GM12891 (cell line): ENCODE measurements around the gene NHS.
"Not testable (repeated sequence)": the region's sequence is repeated elsewhere in the genome, so short reads cannot be mapped to it uniquely, and the experiment has no call there.

Experiments
- DNase-seq: peaks from one replicate; pipeline ENCODE4 v3.0.0; 2011; ENCODE audit warnings: low spot score; ENCODE audit not compliant: insufficient read length
- FAIRE-seq: peaks from 2 replicates; lab custom pipeline; 2011; peaks lifted over from hg19 to GRCh38; lab: Jason Lieb, UNC
- PAX5 ChIP-seq: IDR thresholded peaks from 2 replicates; pipeline ENCODE4 v1.6.1; 2011; ENCODE audit warnings: low read length, moderate library complexity, mild to moderate bottlenecking; ENCODE audit not compliant: insufficient read depth, severe bottlenecking
- POLR2A ChIP-seq: IDR thresholded peaks from 2 replicates; pipeline ENCODE4 v1.6.1; 2011; ENCODE audit warnings: low read depth, low read length, control low read depth
- POLR2AphosphoS5 ChIP-seq: IDR thresholded peaks from 2 replicates; pipeline ENCODE4 v1.6.1; 2011; ENCODE audit warnings: low read depth, low read length, control low read depth
- POU2F2 ChIP-seq: IDR thresholded peaks from 2 replicates; pipeline ENCODE4 v1.6.1; 2011; ENCODE audit warnings: low read depth, mild to moderate bottlenecking, control low read depth, low read length, moderate library complexity
- SPI1 ChIP-seq: IDR thresholded peaks from 2 replicates; pipeline ENCODE4 v1.6.1; 2011; ENCODE audit warnings: low read depth, low read length, control low read depth
- TAF1 ChIP-seq: IDR thresholded peaks from 2 replicates; pipeline ENCODE4 v1.6.1; 2011; ENCODE audit warnings: low read depth, low read length, control low read depth

Gene NHS

GRCh38 chrX:17560385-17560784 lies 185.4 kb downstream of the NHS start:
- FAIRE-seq: no peak
- no peak for TF ChIP-seq SPI1
- TF ChIP-seq POLR2AphosphoS5: no peak
- no peak for DNase-seq

- FAIRE-seq: no peak
- TF ChIP-seq POLR2A (no peak), TAF1 (no peak), POU2F2 (no peak), SPI1 (no peak)
- no peak for DNase-seq
Observed at GRCh38 chrX:17563076-17563475, 188.1 kb downstream of the NHS start.

DNA sequence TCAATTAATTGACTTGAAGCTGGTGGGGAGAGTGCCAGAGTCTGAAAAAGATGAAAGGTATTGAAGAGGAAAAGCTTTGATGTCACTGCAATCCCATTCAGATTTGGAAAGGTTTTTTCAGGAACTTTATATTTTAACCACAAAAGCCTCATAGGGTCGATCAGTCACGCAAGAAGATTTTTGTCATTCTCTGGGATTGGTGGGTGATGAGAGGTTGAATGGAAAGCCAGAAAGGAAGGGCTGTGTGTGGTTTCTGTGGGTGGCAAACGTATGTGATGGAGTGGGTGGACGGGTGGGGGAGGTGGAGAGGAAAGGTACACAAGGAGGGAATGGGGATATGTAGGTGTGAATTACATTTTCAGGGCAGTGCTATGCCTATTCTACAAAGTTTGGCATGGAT lies 188.5 kb downstream of the NHS start:
- DNase-seq: no peak
- no peak for FAIRE-seq
- TF ChIP-seq POLR2A (no peak), POLR2AphosphoS5 (no peak), TAF1 (no peak), SPI1 (no peak), POU2F2 (no peak), PAX5 (no peak)

DNA sequence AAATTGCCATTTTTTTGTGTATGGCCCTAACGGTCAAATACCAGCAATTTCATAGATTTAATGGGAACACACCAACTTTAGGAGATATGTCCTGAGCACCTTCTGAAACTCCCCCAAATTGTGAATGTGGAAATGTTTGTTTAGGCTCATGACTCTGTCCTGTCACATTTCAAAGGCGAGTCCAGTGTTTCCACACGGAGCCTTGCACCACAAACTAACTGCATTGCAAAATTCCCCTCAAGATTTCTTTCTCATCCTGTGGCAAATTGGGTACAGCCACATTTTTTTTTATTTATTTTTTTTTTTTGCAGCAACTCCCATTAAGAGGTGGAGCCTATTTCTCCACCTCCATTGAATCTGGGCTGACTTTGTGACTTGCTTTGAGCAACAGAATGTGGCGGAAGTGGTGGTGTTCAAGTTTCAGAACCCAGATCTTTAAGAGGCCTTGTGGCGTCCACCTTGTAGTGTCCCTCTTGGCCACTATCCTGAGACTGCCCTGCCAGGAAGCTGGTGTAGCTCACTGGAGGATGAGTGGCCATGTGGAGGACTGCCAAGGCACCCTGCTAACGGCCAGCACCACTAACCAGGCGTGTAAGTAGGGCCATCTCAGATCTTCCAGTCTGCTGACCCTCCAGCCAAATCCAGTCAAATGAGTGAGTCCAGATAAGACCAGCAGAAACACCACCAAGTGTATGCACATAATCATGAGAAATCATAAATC lies 189.8 kb downstream of the NHS start:
- FAIRE-seq: no peak

GRCh38 chrX:17566740-17567139 lies 191.7 kb downstream of the NHS start:
- FAIRE-seq (no peak), DNase-seq (no peak)
- TF ChIP-seq POLR2A (no peak), SPI1 (no peak), POLR2AphosphoS5 (no peak), PAX5 (no peak), POU2F2 (no peak), TAF1 (no peak)

More for the DNA sequence above, 189.8 kb downstream of the NHS start:
- TF ChIP-seq SPI1 (no peak), TAF1 (no peak), POLR2AphosphoS5 (no peak), PAX5 (no peak), POU2F2 (no peak), POLR2A (no peak)
- DNase-seq: no peak

- no peak for FAIRE-seq
- TF ChIP-seq TAF1 (no peak), POU2F2 (no peak), POLR2A (no peak), PAX5 (no peak), POLR2AphosphoS5 (no peak), SPI1 (no peak)
- DNase-seq: no peak
Observed at GRCh38 chrX:17567187-17567586, 192.2 kb downstream of the NHS start.

DNA sequence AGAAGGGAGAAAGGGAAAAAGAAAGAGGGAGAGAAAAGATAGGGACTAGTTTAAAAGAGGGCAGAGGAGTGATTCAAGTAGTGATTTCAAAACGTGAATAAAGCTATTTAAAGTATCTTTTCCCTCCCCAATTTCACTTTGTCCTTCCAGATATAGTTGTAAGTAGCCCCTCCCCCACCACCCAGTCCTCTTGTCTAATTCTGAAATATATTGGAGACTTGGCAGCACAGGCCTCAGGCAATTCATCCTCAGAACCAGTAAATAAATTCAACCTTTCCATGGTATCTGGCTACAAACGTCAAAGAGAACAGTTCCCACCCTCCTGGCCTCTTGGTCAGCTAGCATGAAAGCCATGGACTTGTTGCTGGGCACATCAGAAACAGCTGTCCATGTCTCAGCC lies 192.8 kb downstream of the NHS start:
- FAIRE-seq: no peak
- TF ChIP-seq PAX5: no peak
- no peak for TF ChIP-seq POU2F2
- TF ChIP-seq SPI1: no peak
- TF ChIP-seq POLR2AphosphoS5: no peak
- no peak for TF ChIP-seq TAF1
- TF ChIP-seq POLR2A: no peak
- no peak for DNase-seq

- not testable (repeated sequence) for FAIRE-seq, DNase-seq
Observed at GRCh38 chrX:17568804-17569203, 193.8 kb downstream of the NHS start.

GRCh38 chrX:17579026-17579425 lies 204.0 kb downstream of the NHS start:
- FAIRE-seq (no peak), DNase-seq (no peak)
- no peak for TF ChIP-seq SPI1
- TF ChIP-seq PAX5: no peak
- no peak for TF ChIP-seq TAF1
- no peak for TF ChIP-seq POLR2A
- no peak for TF ChIP-seq POU2F2

GRCh38 chrX:17580539-17581152 lies 205.6 kb downstream of the NHS start:
- no peak for TF ChIP-seq POU2F2
- TF ChIP-seq SPI1: no peak
- TF ChIP-seq POLR2A: no peak
- no peak for TF ChIP-seq TAF1
- no peak for TF ChIP-seq PAX5
- TF ChIP-seq POLR2AphosphoS5: no peak
- DNase-seq (no peak), FAIRE-seq (no peak)
